HG03045 (cell line): ENCODE measurements around the gene UBR2.

Source experiments
- ATAC-seq: cut with Tn5 transposase; IDR thresholded peaks from one replicate; pipeline ENCODE4 v1.9.1; 2021; ENCODE audit warnings: mild to moderate bottlenecking, moderate library complexity; ENCODE audit not compliant: unreplicated experiment

The UBR2 gene

DNA sequence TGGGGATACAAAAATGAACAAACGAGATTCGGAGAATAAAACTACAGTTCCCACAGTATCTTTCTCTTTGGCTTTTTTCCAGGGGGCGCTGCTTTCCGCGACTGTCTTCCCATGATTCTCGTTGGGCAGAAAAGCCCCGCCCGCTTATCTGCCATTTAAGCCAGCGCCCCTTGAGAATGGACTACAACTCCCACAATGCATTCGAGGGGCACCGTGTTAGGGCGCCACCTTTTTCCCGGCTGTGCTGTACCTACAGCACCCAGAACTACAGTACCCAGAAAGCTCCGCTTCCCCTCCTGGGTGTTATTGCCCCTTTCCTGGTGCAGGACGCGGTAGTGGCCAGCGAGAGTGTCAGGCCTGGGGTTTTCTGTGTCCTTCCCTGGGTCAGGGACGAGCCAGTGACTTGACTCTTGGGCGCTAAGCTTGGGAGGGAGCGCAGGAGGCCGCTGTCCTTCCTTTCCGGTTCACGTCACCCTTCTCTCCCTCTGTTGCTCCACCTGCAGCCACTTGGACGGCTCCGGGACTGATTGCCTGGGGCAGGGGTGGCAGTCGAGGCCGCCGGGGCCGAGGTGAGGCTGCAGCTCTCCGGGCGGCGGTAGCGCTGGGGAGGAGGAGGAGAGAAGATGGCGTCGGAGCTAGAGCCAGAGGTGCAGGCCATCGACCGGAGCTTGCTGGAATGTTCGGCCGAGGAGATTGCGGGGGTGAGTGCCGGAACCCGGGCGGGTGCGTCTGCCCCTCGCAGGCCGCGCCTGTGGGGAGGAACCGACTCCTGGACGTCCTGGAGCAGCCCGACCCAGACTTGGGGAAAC lies at the start of gene UBR2:
TSS of gene UBR2 (plus strand) at position 333 of the 809 bp plus-strand sequence. CDS start at position 624, 291 bp downstream.
- ATAC-seq = peak; percentile 91

- no peak for ATAC-seq
Observed at GRCh38 chr6:42514745-42515144, 49.1 kb upstream of the UBR2 start.

DNA sequence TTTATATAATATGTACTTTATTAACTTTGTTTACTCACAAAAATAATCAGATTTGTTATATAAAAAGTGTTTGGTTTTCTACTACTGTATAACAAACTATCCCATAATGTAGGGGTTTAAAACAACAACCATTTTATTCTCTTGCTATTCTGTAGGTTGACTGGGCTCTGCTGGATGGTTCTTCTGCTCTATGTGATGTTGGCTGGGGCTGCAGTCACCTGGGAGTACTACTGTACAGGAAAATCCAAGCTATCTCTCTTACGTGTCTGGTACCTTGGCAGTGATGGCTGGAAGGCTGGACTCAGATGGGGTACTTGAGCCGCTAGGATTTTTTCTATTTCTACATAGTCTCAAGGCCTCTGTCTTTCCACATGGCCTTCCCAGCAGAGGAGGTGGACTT lies 44.0 kb upstream of the UBR2 start:
- ATAC-seq = no peak

DNA sequence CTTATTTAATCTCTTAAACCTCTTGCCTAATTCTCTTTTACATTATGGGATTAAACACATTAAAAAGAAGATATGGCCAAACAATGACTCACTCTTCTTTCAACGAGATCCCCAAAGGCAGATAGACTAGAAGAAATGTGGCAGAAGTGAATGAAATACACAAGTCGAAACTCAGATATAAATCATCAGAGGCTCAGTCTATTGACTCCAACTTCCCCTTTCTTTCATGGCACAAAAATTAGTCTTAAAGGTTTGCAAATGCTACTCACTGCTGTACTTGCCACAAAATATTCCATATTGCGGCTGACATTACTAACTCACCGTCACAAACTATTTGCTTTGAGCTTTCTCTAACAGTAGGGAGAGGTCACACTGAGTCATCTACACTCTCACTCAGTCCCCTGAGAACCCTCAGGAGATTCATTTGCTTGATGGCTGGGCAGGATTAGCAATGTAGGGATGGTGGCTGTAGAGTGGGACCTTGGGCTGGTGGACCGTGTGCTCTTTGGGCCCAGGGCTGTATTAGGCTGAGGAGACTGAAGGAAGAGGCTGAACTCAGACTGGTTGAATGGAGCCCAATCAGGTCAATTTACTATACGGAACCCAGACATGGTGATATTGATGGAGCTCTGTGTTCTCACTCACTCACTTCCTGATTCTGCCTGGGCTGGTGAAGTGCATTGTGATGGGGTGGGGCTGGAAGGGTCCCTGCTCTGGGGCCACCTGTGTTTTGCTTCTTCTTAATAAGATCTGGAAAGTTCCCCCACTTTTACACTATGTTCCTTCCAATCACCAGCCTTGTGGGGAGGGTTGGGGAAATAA lies 42.8 kb upstream of the UBR2 start:
- ATAC-seq = peak; percentile 37

DNA sequence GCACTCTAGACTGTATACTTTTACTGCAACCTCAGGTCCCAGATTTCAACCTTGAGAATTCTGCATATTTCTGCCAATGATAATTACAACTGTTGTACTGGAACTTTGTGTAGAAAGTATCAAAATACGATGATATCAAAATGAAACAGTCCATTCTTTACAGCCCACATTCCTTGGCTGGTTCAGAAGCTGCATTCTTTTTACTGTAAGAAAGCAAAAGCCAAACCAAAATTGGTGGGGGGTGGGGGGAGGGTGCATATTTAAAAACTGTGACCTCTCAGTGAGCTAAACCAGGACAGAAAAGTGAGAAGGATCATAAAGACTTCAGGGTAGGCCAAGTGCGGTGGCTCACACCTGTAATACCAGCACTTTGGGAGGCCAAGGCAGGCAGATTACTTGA lies 41.8 kb upstream of the UBR2 start:
- ATAC-seq = no peak

DNA sequence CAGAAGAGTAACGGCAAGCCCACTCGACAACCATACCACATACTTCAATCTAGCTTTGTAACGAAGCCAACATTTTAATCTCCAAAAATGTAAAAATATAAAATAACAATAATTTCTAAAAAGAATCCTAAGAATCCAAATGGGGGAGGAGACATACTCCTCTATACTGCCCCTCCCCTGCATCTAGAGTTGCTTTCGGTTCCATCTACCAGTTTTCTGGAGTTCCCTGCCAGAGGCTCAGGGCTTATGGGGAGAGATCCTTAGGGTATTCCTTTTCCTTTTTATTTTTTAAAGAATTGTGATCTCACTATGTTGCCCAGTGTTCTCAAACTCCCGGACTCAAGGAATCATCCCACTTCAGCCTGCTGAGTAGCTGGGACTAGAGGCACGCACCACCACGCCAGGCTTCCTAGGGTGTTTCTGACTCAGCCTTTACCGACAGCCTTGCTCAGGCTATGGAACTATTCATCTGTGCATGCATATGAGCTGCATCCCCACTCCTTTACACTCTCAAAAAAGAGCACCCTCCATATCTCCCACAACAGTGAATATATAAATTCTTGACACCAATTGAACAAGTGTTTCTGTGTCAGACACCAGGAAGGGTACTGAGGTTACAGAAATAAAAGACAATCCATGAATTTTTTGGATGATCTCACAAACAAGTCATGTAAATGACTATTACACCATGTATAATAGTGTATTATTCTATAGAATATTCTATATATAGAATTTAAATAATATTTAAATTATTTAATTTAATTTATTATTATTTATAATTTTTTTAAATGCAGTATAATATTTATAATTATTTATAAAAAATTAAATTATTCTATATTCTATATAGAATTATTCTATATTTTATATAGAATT lies 40.7 kb upstream of the UBR2 start:
- no peak for ATAC-seq

DNA sequence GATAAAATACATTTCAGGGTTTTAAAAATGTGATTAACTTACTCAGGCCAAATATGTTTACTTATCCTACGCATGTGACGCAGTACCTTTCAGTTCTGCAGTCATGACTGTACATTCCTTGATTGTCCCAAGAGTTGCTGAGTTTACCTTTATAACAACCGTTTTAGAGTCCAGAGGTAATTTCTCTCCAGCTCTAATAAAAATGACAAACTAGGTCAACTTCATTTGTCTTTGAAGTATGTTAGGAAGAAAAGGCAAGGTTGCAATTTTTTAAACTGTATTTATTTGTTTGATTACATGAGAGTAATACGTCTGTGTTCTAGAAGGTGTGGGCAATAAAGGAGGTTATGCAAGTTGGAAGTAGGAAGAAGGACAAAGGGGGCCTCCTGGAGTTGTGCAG lies 38.6 kb upstream of the UBR2 start:
- no peak for ATAC-seq

- no peak for ATAC-seq
Observed at GRCh38 chr6:42526616-42527015, 37.2 kb upstream of the UBR2 start.

DNA sequence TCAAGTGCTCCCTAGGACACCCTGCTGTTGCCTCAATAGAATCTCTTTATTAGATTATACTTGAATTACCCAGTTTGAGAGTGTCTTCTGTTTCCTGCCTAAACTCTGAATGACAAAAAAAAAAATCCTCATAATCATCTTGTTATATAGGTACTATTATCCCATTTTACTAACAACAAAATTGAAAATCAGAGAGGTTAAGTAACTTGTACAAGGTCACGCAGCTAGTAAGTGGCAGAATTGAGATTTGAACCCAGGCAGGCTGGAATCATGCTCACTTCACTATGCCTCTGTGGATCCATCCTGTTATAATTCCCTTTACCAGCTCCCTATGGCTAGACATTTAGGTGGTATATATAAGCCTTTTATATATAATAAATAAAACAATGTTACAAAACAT lies 36.6 kb upstream of the UBR2 start:
- ATAC-seq = no peak

- ATAC-seq = no peak
Observed at GRCh38 chr6:42530296-42530695, 33.5 kb upstream of the UBR2 start.

DNA sequence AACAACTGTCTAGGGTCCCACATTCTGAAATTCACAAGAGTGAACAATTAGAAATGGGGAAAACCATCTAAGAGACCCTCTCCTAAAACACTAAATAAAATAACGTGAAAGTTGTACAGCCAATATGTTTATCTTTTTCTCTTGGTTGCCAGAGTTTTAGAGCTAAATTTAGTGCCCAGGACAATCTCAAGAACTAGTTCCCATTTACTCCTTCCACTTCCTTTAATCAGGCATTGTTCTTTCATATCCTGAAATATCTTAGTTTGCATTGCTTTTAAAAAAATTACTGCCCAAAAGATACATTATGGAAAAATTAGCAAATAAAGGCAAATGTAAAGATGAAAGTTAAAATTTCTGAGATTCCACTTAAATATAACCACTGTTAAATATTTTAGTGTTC lies 33.1 kb upstream of the UBR2 start:
- no peak for ATAC-seq

DNA sequence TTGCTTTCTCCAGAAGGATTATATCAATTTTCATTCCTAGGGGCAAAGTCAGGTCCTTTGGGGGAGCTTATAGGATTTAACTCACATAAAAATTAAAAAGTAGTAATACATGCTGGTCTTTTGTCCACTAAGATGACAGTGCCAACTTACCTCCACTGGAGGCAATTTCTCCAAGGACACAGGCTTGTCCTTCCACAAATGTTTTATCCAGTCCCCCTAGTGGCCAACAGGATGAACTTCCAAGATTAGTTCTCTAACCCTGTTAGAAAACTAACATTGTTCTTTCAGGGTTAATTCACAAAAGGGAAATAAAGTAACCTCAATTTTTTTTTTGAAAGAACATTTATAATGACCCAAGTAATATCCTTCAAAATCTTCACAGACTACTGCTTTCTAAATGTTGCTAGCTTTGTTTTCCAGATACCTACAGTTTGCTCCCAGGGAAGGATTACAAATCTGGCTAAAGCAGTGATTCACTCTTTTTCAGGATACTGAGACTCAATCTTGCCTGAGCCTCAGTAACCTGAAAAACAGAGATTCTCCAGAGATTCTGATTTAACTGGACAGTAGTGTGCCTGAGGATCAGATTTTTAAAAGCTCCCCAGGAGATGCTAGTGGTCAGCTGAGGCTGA lies 31.7 kb upstream of the UBR2 start:
- no peak for ATAC-seq

- ATAC-seq = no peak
Observed at GRCh38 chr6:42533794-42534193, 30.0 kb upstream of the UBR2 start.

- no peak for ATAC-seq
Observed at GRCh38 chr6:42537536-42537935, 26.3 kb upstream of the UBR2 start.

- ATAC-seq = no peak
Observed at GRCh38 chr6:42539135-42539534, 24.7 kb upstream of the UBR2 start.

GRCh38 chr6:42545226-42545773 lies 18.5 kb upstream of the UBR2 start:
- no peak for ATAC-seq

DNA sequence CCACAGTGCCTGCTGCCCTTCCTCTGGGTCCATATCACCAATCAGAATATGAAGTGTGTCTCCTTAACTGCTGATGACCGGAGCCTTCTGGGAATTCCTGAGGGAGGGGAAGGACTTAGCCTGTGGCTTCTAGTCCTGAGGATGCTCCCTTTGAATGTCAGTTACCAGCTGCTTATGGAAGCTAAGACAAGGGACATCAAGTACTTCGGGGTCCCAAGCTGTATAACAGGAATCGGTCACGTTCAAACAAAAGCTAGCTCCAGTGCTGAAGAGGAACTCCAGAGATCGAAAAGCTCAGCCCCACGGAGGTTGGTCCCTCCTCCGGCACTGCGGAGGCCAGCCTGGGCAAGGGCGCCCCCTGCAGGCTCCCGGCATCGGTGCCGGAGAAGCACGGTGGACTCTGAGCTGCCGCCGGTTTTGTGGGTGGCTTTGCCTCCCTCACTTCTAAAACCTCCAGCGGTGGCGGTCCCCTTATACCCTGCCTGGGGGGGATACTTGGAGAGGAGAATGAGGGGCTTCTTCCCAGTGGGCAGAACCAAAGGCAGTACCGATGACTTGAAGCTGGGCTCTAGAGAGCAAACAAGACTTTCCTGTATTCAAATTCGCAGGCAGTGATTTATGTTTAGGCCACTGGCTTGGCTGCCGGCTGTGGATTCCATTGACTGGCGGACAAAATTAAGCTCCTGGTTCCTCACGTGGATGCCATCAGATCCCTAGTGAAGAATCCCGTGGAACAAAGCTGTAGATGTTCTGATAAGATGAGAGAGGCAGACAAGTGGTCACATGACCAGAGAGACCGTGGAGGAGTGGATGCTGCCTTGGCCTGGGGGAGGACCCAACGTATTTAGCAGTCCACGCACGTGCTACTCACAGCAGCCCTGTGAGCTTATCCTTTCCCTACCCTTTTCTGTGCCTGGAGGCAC lies 16.2 kb upstream of the UBR2 start:
- ATAC-seq = peak; percentile 83

- no peak for ATAC-seq
Observed at GRCh38 chr6:42550277-42550676, 13.6 kb upstream of the UBR2 start.

- no peak for ATAC-seq
Observed at GRCh38 chr6:42551217-42551616, 12.6 kb upstream of the UBR2 start.
